Measurements from ENCODE around the gene TMEM238L.

DNA sequence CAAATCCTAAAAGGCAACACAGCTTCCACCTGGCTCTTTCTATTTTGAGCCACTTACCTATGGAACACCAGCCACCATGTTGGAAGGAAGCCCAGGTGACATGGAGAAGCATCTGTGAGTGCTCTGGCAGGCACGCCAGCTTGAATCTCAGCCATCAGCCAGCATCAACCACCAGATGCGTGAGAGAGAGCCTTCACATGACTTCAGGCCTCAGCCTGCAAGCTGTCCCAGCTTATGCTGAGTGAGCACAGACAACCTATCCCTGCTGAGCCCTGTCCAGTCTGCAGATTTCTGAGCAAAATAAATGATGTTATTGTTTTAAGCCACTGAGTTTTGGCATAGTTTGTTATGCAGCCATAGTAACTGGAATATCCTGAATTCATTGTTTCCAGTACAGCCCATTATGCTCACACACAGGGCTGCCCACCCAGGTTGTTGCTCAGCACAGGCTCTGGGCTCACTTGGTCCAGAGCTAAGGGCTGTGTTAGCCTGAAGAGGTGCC is 35.1 kb downstream of the TMEM238L start:
- TF ChIP-seq, protein P1, sequence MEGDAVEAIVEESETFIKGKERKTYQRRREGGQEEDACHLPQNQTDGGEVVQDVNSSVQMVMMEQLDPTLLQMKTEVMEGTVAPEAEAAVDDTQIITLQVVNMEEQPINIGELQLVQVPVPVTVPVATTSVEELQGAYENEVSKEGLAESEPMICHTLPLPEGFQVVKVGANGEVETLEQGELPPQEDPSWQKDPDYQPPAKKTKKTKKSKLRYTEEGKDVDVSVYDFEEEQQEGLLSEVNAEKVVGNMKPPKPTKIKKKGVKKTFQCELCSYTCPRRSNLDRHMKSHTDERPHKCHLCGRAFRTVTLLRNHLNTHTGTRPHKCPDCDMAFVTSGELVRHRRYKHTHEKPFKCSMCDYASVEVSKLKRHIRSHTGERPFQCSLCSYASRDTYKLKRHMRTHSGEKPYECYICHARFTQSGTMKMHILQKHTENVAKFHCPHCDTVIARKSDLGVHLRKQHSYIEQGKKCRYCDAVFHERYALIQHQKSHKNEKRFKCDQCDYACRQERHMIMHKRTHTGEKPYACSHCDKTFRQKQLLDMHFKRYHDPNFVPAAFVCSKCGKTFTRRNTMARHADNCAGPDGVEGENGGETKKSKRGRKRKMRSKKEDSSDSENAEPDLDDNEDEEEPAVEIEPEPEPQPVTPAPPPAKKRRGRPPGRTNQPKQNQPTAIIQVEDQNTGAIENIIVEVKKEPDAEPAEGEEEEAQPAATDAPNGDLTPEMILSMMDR (IDR thresholded peaks at IDR 0.05; ENCODE audit: low read depth, low read length) = no peak
- no peak for TF ChIP-seq EZH2phosphoT487 (IDR thresholded peaks at IDR 0.05; ENCODE audit: low read depth)

Measured in OCI-LY3 (cell line).